ENCODE results near the gene SPRTN.

DNA sequence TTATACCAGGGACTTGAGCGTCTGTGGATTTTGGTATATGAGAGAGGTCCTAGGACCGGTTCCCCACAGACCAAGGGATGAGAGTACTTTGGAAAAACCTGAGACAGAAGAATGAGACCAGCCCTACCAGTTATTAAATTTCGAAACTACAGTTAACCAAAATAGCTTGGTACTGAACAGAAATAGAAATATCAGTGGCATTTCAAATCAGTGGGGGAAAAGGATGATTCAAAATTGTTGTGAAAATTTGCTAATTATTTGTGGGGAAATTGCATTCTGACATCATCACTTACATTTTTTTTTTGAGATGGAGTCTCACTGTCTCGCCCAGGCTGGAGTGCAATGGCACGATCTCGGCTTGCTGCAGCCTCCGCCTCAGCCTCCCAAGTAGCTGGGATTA, 8.6 kb upstream of the SPRTN start:
- TF ChIP-seq, protein P1, sequence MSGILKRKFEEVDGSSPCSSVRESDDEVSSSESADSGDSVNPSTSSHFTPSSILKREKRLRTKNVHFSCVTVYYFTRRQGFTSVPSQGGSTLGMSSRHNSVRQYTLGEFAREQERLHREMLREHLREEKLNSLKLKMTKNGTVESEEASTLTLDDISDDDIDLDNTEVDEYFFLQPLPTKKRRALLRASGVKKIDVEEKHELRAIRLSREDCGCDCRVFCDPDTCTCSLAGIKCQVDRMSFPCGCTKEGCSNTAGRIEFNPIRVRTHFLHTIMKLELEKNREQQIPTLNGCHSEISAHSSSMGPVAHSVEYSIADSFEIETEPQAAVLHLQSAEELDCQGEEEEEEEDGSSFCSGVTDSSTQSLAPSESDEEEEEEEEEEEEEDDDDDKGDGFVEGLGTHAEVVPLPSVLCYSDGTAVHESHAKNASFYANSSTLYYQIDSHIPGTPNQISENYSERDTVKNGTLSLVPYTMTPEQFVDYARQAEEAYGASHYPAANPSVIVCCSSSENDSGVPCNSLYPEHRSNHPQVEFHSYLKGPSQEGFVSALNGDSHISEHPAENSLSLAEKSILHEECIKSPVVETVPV (CRISPR knock-in tag; IDR thresholded peaks at IDR 0.05): no peak
- TF ChIP-seq ZNF8 (CRISPR knock-in tag; IDR thresholded peaks at IDR 0.05) (no peak), ARNTL (CRISPR knock-in tag; IDR thresholded peaks at IDR 0.05; ENCODE audit: borderline replicate concordance, low read depth) (no peak), ESRRG (CRISPR knock-in tag; IDR thresholded peaks at IDR 0.05) (no peak), TOX (CRISPR knock-in tag; IDR thresholded peaks at IDR 0.05; ENCODE audit: borderline replicate concordance) (no peak)
- TF ChIP-seq, protein P2, sequence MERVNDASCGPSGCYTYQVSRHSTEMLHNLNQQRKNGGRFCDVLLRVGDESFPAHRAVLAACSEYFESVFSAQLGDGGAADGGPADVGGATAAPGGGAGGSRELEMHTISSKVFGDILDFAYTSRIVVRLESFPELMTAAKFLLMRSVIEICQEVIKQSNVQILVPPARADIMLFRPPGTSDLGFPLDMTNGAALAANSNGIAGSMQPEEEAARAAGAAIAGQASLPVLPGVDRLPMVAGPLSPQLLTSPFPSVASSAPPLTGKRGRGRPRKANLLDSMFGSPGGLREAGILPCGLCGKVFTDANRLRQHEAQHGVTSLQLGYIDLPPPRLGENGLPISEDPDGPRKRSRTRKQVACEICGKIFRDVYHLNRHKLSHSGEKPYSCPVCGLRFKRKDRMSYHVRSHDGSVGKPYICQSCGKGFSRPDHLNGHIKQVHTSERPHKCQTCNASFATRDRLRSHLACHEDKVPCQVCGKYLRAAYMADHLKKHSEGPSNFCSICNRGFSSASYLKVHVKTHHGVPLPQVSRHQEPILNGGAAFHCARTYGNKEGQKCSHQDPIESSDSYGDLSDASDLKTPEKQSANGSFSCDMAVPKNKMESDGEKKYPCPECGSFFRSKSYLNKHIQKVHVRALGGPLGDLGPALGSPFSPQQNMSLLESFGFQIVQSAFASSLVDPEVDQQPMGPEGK (CRISPR knock-in tag; IDR thresholded peaks at IDR 0.05; ENCODE audit: borderline replicate concordance): no peak
